Gastrocnemius medialis (tissue), 4 donors: ENCODE data around the gene RNF141.

Experiments used
- POLR2A ChIP-seq, 2 donors: fragments of 450-650 bp; IDR thresholded peaks; one replicate each; pipeline ENCODE4 v1.6.1; 2017; ENCODE audit warnings: antibody characterized with exemption in 2 of 2, mild to moderate bottlenecking in 2 of 2, moderate library complexity in 2 of 2
- TF ChIP-seq, protein P1 (sequence below), 5 experiments: fragments of 450-650 bp in 3 of 5; fragments of 200-600 bp in 2 of 5; sonication (generic) in 2 of 5; IDR thresholded peaks in 4 of 5; conservative IDR thresholded peaks in 1 of 5; 1 replicate in 4 of 5; 2 replicates in 1 of 5; pipeline ENCODE4 v1.5.1; 2016 to 2019; ENCODE audit warnings: antibody characterized with exemption in 5 of 5, mild to moderate bottlenecking in 3 of 5, moderate library complexity in 3 of 5

DNA sequence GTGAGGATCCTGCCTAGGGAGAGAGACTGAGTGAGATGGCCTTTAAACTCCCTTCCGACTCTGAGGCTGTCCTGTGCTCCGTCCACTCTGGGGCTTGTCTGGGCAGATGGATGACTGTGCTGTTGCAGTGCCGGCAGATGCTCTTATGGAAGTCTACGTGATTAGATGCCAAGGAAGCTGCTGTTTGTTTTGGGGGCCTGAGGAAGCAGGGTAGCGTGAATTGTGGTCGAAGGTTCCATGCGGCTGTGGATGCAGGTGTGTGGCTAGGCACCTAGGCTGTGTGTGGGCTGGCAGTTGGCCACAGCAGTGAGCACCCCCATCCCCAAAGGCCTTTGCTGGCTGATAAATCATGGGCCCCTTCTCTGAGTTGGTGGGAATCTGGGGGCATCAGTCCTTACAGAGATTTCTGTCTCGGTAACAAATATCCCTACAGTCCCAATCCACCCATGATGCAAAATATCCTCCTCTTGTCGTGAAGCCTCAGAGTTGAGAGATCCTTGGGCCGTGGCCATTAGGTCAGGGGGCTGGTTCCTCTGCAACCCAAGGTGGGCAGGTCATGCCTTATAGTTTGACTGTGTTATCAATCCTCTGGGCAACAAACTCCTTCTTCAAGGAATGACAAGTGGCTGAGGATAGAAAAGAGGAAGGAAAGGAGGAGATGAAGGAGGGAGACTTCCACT is 54.7 kb downstream of the RNF141 start:
- TF ChIP-seq, protein P1, sequence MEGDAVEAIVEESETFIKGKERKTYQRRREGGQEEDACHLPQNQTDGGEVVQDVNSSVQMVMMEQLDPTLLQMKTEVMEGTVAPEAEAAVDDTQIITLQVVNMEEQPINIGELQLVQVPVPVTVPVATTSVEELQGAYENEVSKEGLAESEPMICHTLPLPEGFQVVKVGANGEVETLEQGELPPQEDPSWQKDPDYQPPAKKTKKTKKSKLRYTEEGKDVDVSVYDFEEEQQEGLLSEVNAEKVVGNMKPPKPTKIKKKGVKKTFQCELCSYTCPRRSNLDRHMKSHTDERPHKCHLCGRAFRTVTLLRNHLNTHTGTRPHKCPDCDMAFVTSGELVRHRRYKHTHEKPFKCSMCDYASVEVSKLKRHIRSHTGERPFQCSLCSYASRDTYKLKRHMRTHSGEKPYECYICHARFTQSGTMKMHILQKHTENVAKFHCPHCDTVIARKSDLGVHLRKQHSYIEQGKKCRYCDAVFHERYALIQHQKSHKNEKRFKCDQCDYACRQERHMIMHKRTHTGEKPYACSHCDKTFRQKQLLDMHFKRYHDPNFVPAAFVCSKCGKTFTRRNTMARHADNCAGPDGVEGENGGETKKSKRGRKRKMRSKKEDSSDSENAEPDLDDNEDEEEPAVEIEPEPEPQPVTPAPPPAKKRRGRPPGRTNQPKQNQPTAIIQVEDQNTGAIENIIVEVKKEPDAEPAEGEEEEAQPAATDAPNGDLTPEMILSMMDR (IDR thresholded peaks at IDR 0.05 in 4 of 5, conservative IDR thresholded peaks at IDR 0.05 in 1 of 5), result no peak
- no peak for TF ChIP-seq POLR2A (IDR thresholded peaks at IDR 0.05)
